AG04449 (cell line): Measurements from ENCODE around the gene DOCK10.

Experiments
- CTCF ChIA-PET: fragments of 350-600 bp; formaldehyde crosslinking; extraction: SDS; loops from one replicate; lab custom pipeline; 2021; ENCODE audit warnings: antibody characterized with exemption; lab: Yijun Ruan, JAX
- POLR2A ChIA-PET: fragments of 400-600, 350-600 bp; formaldehyde crosslinking; extraction: SDS; loops from one replicate; lab custom pipeline; 2020; ENCODE audit warnings: antibody characterized with exemption, inconsistent platforms; lab: Yijun Ruan, JAX
- DNase-seq: peaks from one replicate; pipeline ENCODE4 v3.0.0-alpha.2; 2010; ENCODE audit warnings: low read depth, low spot score
- H3K4me3 ChIP-seq: 2 replicates; pipeline ENCODE4 v1.5.1; 2011; ENCODE audit warnings: low read depth, mild to moderate bottlenecking, control low read depth, low read length
- TF ChIP-seq, protein P1 (sequence below): IDR thresholded peaks from one replicate; pipeline ENCODE4 v1.5.1; 2011; ENCODE audit warnings: mild to moderate bottlenecking, moderate library complexity, low read length, control low read depth, inconsistent platforms; ENCODE audit not compliant: insufficient read depth; ENCODE audit errors: missing control alignments

The DOCK10 gene

DNA sequence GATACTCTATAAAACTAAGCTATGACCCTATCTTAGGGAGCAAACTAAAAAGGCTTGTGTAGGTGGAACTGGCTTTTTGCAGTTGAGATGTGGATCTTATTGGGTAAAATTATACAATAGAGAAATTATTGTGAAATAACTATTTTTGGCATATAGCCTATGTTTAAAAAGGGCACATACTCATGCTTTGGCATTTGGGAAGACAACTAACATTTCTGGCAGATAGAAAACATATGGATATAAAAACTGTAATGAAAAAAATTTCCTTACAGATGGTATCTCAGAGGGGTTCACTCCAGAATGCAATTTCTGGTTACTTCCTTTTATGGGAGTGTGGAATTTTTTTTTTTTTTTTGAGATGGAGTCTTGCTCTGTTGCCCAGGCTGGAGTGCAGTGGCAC, 206.0 kb downstream of the DOCK10 start:
- peak; percentile 40 for DNase-seq
- POLR2A ChIA-PET = no interaction called here
- TF ChIP-seq, protein P1, sequence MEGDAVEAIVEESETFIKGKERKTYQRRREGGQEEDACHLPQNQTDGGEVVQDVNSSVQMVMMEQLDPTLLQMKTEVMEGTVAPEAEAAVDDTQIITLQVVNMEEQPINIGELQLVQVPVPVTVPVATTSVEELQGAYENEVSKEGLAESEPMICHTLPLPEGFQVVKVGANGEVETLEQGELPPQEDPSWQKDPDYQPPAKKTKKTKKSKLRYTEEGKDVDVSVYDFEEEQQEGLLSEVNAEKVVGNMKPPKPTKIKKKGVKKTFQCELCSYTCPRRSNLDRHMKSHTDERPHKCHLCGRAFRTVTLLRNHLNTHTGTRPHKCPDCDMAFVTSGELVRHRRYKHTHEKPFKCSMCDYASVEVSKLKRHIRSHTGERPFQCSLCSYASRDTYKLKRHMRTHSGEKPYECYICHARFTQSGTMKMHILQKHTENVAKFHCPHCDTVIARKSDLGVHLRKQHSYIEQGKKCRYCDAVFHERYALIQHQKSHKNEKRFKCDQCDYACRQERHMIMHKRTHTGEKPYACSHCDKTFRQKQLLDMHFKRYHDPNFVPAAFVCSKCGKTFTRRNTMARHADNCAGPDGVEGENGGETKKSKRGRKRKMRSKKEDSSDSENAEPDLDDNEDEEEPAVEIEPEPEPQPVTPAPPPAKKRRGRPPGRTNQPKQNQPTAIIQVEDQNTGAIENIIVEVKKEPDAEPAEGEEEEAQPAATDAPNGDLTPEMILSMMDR = no peak
- CTCF ChIA-PET = interaction anchor here (0.8 kb wide), 1 partner anchor 19 kb away, joined by 3 read pairs; no protein-coding TSS in a partner anchor
- H3K4me3 ChIP-seq = no peak overlapping the region

DNA sequence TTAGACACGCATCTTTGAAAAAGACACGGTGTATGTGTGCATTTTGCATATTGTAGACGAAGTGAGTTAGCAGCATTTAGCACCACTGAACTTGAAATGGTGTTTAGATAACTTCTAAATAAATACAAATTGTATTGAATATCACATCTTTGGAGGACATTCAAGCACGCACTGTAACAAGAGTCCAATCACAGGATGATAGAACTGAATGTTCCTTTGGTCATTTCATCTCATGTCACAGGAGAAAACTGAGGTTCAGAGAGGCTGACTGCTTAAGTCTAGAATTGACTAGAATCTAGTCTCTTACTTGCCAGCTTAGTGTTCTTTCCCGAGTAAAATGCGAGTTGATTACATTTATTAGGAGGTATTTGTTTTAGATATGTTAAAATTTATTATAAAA, 206.9 kb downstream of the DOCK10 start:
- TF ChIP-seq, protein P1 = no peak
- no peak overlapping the region for H3K4me3 ChIP-seq
- DNase-seq = no peak
- POLR2A ChIA-PET = no interaction called here
- CTCF ChIA-PET = interaction anchor here (0.8 kb wide), 1 partner anchor 19 kb away, joined by 3 read pairs; no protein-coding TSS in a partner anchor

DNA sequence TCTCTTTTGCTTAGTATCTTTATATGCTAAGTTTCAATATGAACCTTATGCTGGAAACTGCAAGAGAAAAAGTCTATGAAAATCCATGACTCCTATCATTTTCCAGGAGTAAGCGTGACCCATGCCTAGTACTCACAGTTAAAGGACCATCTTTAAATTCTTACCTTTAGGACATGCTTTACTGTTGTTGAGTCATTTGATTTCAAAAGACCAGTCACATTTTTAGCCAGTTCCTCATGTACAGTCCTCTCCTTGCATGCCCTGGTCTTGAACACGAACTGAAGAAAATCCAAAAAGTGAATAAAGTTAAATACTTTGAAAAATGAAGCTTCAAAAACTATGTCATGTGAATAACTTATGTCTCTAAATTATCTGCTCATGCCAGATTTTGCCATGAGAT, 208.3 kb downstream of the DOCK10 start:
- ChIA-PET CTCF (interaction anchor here (1.0 kb wide), 1 partner anchor 168 kb away, joined by 3 read pairs; no protein-coding TSS in a partner anchor), POLR2A (no interaction called here)
- no peak for DNase-seq

DNA sequence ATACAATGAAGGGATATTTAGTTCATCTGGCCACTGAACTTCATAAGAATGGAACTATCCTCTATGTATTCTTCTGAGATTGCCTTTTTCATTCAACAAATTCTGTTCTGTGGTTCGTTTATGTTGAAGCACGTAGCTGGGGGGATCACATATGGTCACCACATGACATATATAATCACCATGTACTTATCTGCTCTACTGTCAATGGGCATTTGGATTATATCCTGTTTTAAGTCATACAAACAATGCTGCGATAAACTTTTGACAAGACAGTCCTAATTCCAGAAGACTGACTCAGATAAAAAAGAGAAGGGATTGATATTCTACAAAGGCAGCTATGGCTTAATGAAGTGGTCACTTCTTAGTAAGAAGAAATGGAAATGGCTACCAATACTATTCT, 210.1 kb downstream of the DOCK10 start:
- DNase-seq = no peak
- no peak overlapping the region for H3K4me3 ChIP-seq
- ChIA-PET POLR2A (interaction anchor here (0.8 kb wide), 1 partner anchor 95 kb away, joined by 3 read pairs; no protein-coding TSS in a partner anchor), CTCF (interaction anchor here (1.3 to 1.8 kb wide), 2 partner anchors 11 to 13 kb away, joined by 4 to 6 read pairs; no protein-coding TSS in a partner anchor)
- TF ChIP-seq, protein P1 = no peak

More for the DNA sequence above, 208.3 kb downstream of the DOCK10 start:
- no peak overlapping the region for H3K4me3 ChIP-seq
- TF ChIP-seq, protein P1 = no peak

DNA sequence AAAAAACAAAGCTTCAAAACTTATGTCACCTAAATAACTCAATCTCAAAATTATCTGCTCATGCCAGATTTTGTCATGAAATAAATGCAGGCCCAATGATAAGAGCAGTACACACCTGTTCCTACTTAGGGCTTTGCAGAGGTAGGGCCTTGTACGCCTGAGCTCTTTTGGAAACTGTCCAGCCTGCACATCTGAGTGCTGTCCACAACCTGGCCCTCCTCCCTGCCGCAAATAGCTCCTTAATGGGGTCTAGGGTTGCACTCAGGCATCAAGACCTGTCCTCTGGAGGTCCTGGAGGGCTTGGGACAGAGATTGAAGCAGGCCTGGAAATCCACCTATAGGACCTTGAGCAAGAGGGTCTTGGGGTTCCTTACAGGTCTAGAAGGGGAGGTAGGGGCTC, 210.7 kb downstream of the DOCK10 start:
- TF ChIP-seq, protein P1 = no peak
- no peak overlapping the region for H3K4me3 ChIP-seq
- ChIA-PET CTCF (interaction anchor here (0.9 to 1.8 kb wide), 4 partner anchors 10 to 184 kb away, joined by 3 to 6 read pairs (median 4); no protein-coding TSS in a partner anchor), POLR2A (interaction anchor here (0.8 kb wide), 1 partner anchor 96 kb away, joined by 3 read pairs; no protein-coding TSS in a partner anchor)
- DNase-seq = no peak

DNA sequence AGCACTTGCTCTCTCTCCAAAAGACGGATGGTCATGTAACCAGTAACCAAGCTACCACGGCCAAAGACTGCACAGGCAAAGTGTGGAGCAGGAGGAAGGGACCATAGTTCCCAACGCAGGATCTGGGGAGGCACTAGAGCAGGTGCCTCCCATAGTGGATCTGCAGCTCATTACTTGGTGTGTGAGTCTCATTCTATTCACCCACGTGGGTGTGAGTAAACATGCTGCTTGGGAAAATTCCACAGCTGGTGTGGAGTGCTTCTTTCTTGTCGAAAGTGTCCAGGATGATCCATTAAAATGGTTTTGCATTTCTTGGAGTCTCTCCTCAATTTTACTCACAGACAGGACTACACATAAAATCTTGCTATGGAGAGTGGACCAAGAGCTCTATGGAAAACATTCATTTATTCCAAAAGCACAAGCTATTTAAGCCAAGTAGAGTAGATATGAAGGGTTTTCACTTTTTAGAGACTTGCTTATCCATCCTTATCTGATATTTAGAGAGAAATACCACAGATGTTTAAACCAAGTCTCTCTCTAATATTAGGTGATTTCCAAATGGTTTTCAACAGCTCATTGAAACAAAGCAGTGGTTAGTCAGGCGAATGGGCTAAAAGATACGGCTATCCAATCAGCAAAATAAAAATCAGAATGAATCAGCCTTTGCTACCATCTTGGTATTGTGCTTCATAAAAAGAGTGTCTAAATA, 221.8 kb downstream of the DOCK10 start:
- POLR2A ChIA-PET = interaction anchor here (0.8 kb wide), 1 partner anchor 17 kb away, joined by 4 read pairs; no protein-coding TSS in a partner anchor
- TF ChIP-seq, protein P1 = no peak
- DNase-seq = no peak
- CTCF ChIA-PET = interaction anchor here (0.8 to 2.1 kb wide), 4 partner anchors 11 to 189 kb away, joined by 3 to 6 read pairs (median 4); no protein-coding TSS in a partner anchor
- H3K4me3 ChIP-seq = no peak overlapping the region
